ENCODE data around the gene NRXN3.

The NRXN3 gene

DNA sequence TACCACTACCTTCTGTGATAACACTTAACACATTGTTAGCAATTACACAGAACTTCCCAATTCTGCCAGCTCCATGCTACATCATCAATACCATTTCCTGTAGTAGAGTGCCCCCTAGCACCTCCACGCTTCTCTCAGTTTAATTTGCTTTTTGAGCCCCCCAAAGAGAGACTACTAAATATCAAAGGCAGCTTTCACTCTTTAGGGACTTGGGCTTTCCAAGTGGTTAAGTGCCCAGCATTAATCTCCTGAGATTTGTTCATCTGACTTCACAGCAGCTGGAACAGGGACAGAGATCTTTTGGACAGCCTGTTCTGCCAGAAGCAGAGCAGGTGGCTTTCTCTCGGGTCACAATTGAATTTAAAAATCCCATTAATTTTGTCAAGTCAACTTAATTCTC, 1086.2 kb downstream of the NRXN3 start:
- TF ChIP-seq, protein P1, sequence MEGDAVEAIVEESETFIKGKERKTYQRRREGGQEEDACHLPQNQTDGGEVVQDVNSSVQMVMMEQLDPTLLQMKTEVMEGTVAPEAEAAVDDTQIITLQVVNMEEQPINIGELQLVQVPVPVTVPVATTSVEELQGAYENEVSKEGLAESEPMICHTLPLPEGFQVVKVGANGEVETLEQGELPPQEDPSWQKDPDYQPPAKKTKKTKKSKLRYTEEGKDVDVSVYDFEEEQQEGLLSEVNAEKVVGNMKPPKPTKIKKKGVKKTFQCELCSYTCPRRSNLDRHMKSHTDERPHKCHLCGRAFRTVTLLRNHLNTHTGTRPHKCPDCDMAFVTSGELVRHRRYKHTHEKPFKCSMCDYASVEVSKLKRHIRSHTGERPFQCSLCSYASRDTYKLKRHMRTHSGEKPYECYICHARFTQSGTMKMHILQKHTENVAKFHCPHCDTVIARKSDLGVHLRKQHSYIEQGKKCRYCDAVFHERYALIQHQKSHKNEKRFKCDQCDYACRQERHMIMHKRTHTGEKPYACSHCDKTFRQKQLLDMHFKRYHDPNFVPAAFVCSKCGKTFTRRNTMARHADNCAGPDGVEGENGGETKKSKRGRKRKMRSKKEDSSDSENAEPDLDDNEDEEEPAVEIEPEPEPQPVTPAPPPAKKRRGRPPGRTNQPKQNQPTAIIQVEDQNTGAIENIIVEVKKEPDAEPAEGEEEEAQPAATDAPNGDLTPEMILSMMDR (conservative IDR thresholded peaks at IDR 0.05; ENCODE audit: low read depth, low read length), result no peak
- no peak for DNase-seq (ENCODE audit: low read depth)
- H3K4me3 ChIP-seq (ENCODE audit: low read length), result no peak overlapping the region

DNA sequence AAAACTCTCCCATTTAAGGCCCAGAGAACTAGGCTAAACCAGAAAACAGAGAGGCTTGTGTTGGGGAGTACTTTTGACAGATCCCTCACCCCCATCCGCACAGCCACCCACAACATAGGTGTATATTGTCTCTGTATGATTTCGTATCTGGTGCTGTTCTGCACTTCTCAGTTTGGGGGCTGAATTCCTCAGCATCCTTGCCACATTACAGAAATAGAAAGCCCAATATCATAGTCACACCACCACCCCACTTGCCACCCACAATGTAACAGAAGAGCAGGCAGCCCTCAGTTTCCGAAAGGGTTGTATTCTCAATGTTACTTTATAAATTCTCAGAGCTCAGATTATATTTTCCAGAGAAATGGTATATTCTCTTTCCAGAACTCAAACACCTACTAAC, 1090.2 kb downstream of the NRXN3 start:
- no peak overlapping the region for H3K4me3 ChIP-seq (ENCODE audit: low read length)
- TF ChIP-seq, protein P1 (conservative IDR thresholded peaks at IDR 0.05; ENCODE audit: low read depth, low read length), result no peak
- DNase-seq (ENCODE audit: low read depth), result no peak

DNA sequence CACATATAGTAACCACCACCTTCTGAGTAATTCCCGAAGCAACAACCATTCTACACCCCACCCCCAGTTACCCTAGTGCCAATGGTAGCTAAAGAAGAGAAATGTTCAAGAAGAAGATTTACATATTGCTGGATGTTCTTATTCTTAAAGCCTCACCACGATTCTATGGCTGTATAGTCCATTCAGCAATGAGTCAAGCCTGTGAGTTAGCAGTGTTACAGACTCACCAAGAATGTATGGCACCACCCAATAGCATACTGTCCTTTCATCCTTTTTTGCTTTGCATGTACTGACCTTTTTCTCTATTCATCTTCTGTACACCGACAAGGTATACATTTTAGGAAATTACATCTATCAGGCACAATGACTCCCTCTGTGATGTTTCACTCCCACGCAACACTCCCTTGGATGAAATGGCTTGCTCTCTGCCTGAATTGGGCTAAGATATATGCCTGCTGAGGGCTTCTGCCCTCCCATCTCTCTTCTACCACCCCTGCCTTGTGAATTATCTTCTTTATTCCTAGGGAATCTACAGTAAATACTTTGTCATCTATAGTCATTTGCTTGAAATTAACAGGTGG, 1095.3 kb downstream of the NRXN3 start:
- H3K4me3 ChIP-seq (ENCODE audit: low read length), result no peak overlapping the region
- TF ChIP-seq, protein P1 (conservative IDR thresholded peaks at IDR 0.05; ENCODE audit: low read depth, low read length), result no peak
- DNase-seq (ENCODE audit: low read depth), result no peak

DNA sequence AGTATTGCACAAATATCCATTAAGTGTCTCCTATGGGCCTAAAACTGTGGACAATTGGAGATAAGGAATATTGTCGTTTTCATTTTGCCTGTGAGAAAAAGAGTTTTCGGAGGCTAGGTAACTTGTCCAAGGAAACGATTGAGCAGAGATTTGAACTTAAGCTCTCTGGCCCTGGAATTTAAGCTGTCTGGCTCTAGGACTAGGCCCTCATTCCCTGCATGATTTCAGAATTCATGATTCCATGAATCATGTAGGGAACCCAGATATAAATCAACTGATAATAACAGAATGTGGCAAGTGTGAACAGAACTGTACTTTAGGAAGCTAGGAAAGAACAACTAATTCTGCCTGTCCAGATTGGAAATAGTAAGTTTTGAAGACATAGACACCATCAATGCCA, 1100.2 kb downstream of the NRXN3 start:
- no peak for DNase-seq (ENCODE audit: low read depth)
- no peak overlapping the region for H3K4me3 ChIP-seq (ENCODE audit: low read length)
- TF ChIP-seq, protein P1 (conservative IDR thresholded peaks at IDR 0.05; ENCODE audit: low read depth, low read length), result no peak

DNA sequence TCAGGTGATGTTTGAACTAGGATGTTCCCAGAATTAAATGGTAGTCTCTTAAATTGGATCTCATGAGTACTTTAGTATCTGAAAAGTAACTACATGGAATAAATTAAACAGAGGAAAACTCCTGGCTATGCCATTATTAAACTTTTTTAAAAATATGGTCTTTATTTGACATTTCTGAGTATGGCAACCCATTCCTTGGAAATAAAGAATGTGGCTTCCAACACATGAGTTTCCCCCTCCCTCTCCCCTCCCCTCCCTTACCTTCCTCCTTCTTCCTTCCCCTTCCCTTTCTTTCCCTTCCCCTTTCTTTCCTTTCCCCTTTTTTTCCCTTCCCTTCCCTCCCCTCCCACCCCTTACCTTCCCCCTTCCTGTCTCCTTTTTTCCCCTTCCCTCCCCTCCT, 1100.9 kb downstream of the NRXN3 start:
- no peak for DNase-seq (ENCODE audit: low read depth)
- TF ChIP-seq, protein P1 (conservative IDR thresholded peaks at IDR 0.05; ENCODE audit: low read depth, low read length), result no peak
- H3K4me3 ChIP-seq (ENCODE audit: low read length), result no peak overlapping the region

DNA sequence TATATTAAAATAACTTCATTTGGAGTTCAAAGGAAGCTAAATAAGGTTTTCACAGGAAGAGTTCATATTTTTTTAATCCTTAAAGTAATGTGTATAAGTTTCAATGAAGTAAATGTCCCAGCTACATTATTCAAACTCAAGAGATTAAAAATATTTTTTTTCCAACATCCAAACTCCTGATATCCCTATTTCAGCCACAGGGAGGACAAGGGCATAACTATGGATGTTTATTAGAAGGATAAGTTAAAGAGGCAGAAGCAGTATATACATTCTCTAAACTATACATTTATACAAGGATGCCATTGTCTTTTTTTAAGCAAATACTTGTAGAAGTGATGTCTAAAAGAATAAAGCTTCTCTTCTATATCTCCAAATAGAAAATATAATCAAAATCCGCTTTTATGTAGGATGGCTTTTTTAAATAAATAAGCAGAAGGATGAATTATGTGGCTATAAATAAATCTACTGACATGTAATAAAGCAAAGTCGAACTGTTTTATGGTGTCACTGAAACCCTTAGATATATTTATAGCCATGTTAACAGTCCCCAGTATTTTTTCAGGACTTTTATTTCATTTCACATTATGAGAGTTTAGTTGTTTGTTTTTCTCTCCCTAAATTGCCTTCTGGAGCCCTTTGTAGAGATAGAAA, 1104.6 kb downstream of the NRXN3 start:
- TF ChIP-seq, protein P1 (conservative IDR thresholded peaks at IDR 0.05; ENCODE audit: low read depth, low read length), result peak; percentile 43
- DNase-seq (ENCODE audit: low read depth), result no peak
- H3K4me3 ChIP-seq (ENCODE audit: low read length), result no peak overlapping the region

DNA sequence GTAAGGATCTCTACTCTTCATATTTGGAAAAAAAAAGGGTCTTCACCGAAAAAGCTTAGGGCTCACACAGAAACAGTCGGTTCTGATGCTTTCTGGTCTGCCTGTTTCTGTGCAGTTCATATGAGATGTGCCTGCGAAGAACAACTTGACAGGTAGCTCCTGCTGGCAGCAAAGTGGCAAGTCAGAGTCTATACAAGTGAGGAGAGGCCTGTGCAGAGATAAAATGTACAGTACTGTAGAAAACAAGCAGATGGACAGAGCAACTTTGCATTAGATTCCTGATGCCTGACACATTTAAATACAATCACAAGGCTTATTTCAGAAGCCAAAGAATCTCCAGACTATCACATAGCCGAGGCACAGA, 1105.1 kb downstream of the NRXN3 start:
- TF ChIP-seq, protein P1 (conservative IDR thresholded peaks at IDR 0.05; ENCODE audit: low read depth, low read length), result no peak
- no peak overlapping the region for H3K4me3 ChIP-seq (ENCODE audit: low read length)
- DNase-seq (ENCODE audit: low read depth), result no peak
